Esophagus squamous epithelium (tissue), 5 donors: ENCODE measurements around the gene TNIP1. TPM values are rescaled to one million over a fixed set of nuclear protein-coding genes. Genes with fewer than 3 reads are reported as not detected.

ENCODE experiments used
- DNase-seq: peaks from one replicate; lab custom pipeline; 2025; lab: John Stamatoyannopoulos, UW
- H3K27ac ChIP-seq, 4 donors: fragments of 200-600 bp; sonication (generic); one replicate each; pipeline ENCODE4 v1.5.1; 2016 to 2019; ENCODE audit warnings: mild to moderate bottlenecking in 1 of 4
- H3K27me3 ChIP-seq, 4 donors: fragments of 200-600 bp; sonication (generic); 1 replicate in 3 of 4; 2 replicates in 1 of 4; pipeline versions ENCODE4 v1.5.1 to v1.6.0; 2017 to 2021; ENCODE audit warnings: antibody characterized with exemption in 1 of 4
- H3K36me3 ChIP-seq, 3 donors: fragments of 200-600 bp; sonication (generic); one replicate each; pipeline ENCODE4 v1.5.1; 2016 to 2019
- H3K4me1 ChIP-seq, 3 donors: fragments of 200-600 bp; sonication (generic); one replicate each; pipeline ENCODE4 v1.5.1; 2017 to 2019
- H3K4me3 ChIP-seq, 4 donors: fragments of 200-600 bp; sonication (generic); 1 replicate in 3 of 4; 2 replicates in 1 of 4; pipeline ENCODE4 v1.5.1; 2016 to 2019; ENCODE audit warnings: mild to moderate bottlenecking in 2 of 4, moderate library complexity in 1 of 4
- H3K9me3 ChIP-seq, 3 donors: fragments of 200-600 bp; sonication (generic); one replicate each; pipeline ENCODE4 v1.5.1; 2016 to 2019
- POLR2A ChIP-seq, 4 donors: fragments of 450-650 bp; IDR thresholded peaks; one replicate each; pipeline ENCODE4 v1.6.1; 2017; ENCODE audit warnings: antibody characterized with exemption in 4 of 4, mild to moderate bottlenecking in 4 of 4, moderate library complexity in 3 of 4
- WGBS, 2 donors: methylation state at CpG; one replicate each; pipeline ENCODE4 v1.1.5; 2018; 5-methylcytosine and 5-hydroxymethylcytosine counted together
- intact Hi-C: fragments of 100-400 bp; cut with DNase I; formaldehyde crosslinking; loops from one replicate; pipeline ENCODE4 v1.15.0; 2022
- total RNA-seq, 4 donors: library from RNA; depleted of rRNA; stranded (reverse); fragments of >200 nt; gene quantifications; one replicate each; pipeline ENCODE4 v1.1.0, GENCODE V29; 2016
- TF ChIP-seq, protein P1 (sequence below), 6 experiments: fragments of 450-650 bp in 4 of 6; fragments of 200-600 bp in 2 of 6; sonication (generic) in 2 of 6; IDR thresholded peaks; one replicate each; pipeline ENCODE4 v1.5.1; 2016 to 2019; ENCODE audit warnings: antibody characterized with exemption in 6 of 6, mild to moderate bottlenecking in 4 of 6, moderate library complexity in 4 of 6
- donor health status: DM: yes; HTN: yes; CAD: no.

TNIP1 gene, protein sequence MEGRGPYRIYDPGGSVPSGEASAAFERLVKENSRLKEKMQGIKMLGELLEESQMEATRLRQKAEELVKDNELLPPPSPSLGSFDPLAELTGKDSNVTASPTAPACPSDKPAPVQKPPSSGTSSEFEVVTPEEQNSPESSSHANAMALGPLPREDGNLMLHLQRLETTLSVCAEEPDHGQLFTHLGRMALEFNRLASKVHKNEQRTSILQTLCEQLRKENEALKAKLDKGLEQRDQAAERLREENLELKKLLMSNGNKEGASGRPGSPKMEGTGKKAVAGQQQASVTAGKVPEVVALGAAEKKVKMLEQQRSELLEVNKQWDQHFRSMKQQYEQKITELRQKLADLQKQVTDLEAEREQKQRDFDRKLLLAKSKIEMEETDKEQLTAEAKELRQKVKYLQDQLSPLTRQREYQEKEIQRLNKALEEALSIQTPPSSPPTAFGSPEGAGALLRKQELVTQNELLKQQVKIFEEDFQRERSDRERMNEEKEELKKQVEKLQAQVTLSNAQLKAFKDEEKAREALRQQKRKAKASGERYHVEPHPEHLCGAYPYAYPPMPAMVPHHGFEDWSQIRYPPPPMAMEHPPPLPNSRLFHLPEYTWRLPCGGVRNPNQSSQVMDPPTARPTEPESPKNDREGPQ
- total RNA-seq, result 100 to 1,000 TPM in 1 of 4 donors, 10 to 100 TPM in 3; 55.5 to 109 (median 95.4) TPM

DNA sequence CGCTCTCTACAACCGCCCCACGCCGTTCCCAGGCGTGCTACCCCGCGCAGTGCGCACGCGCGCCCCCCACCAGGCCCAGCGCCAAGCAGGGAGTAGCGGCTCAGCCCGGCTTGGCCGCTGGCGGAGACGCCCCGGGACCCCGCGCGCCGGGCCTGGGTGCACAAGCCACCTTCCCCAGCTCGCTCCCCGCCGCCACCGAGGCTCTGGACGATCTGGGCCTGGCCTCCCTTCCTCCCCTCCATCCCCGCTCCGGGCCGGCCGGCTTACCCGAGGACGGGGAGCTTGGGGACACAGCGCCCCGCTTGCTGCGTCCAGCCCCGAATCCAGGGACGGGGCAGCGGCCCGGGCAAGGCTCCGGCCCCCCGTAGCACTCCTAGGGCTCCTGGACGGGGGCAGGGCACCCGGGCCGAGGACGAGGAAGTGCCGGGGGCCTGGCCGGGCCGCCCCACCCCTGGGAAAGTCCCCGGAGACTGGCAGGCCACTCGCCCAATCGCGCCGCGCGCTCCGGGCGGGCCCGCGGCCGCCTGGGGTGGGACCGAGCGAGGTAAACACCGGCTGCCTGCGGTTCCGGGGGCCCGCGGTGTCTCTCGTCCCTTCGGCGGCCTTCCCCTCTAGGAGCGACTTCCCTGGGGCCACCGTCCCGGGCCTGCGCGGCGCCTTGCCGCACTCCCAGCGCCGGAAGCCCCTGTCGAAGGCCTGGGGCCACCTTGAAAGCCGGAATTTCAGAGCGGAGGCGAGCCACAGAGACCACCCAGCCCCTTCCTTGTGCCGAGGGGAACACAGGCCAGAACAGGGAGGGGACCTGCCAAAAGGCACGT lies at the start of gene TNIP1:
TNIP1 (minus strand) TSS at position 422 of the 818 bp plus-strand sequence. CDS start 15,939 bp downstream, outside the sequence.
- peak within 1 kb of the TSS; percentile 64 to 94 (median 88) for H3K4me3 ChIP-seq
- 1 to 4% methylated on average over 4 to 14 of the region's 86 CpGs for WGBS, 2 donors
- peaks cover 47 to 89% (median 72%) of the 10 kb centered on the region in 3 donors for H3K4me1 ChIP-seq
- H3K36me3 ChIP-seq, result peaks cover 0 to 14% (median 0%) of the 10 kb centered on the region in 3 donors
- no peaks in the 10 kb centered on the region for H3K27me3 ChIP-seq
- DNase-seq, result peak; percentile 56
- no peaks in the 10 kb centered on the region for H3K9me3 ChIP-seq
- TF ChIP-seq POLR2A (IDR thresholded peaks at IDR 0.05), result peak in 3 of 4 donors; percentile 52 to 90 (median 65)
- TF ChIP-seq, protein P1, sequence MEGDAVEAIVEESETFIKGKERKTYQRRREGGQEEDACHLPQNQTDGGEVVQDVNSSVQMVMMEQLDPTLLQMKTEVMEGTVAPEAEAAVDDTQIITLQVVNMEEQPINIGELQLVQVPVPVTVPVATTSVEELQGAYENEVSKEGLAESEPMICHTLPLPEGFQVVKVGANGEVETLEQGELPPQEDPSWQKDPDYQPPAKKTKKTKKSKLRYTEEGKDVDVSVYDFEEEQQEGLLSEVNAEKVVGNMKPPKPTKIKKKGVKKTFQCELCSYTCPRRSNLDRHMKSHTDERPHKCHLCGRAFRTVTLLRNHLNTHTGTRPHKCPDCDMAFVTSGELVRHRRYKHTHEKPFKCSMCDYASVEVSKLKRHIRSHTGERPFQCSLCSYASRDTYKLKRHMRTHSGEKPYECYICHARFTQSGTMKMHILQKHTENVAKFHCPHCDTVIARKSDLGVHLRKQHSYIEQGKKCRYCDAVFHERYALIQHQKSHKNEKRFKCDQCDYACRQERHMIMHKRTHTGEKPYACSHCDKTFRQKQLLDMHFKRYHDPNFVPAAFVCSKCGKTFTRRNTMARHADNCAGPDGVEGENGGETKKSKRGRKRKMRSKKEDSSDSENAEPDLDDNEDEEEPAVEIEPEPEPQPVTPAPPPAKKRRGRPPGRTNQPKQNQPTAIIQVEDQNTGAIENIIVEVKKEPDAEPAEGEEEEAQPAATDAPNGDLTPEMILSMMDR (IDR thresholded peaks at IDR 0.05), result peak in 2 of 6 experiments; percentile 4 to 14
- intact Hi-C loops, result no loop called here
- peak within 1 kb of the TSS; percentile 96 to 99 (median 97) for H3K27ac ChIP-seq

DNA sequence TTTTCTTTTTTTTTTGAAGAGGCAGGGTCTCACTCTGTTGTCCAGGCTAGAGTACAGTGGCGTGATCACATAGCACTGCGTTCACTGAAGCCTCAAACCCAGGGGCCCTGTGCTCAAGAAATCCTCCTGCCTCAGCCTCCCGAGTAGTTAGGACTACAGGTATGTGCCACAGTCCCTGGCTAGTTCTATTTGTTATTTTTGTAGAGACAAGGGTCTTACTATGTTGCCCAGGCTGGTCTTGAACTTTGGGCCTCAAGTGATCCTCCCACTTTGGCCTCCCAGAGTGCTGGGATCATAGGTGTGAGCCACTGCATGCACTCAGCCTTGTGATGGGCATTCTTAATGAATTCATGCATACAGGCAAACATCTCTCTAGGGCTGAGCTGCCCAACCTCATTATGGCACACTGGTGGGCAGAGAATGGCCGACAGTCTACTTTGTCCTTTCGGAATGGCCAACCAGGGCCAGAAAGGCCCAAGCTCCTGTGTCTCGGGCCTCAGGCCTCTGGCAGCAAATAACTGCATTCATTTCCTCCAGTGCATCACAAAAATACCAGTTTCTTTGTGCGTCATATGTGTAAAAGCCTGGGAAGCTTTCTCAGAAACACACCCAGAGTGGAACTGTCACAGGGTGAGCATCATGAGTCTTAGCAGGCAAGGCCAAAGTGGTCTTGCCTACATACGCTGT lies 49.5 kb upstream of the TNIP1 start:
- no peaks in the 10 kb centered on the region for H3K27me3 ChIP-seq
- H3K4me3 ChIP-seq, result no peak overlapping the region
- intact Hi-C loops, result no loop called here
- peaks cover 0 to 10% (median 0%) of the 10 kb centered on the region in 3 donors for H3K4me1 ChIP-seq
- no peak for DNase-seq
- H3K27ac ChIP-seq, result no peak overlapping the region
- no peaks in the 10 kb centered on the region for H3K9me3 ChIP-seq
- TF ChIP-seq, protein P1 (IDR thresholded peaks at IDR 0.05), result no peak
- no peak for TF ChIP-seq POLR2A (IDR thresholded peaks at IDR 0.05)
- 88 to 97% methylated on average over 6 to 7 of the region's 8 CpGs for WGBS, 2 donors
- H3K36me3 ChIP-seq, result peaks cover 0 to 95% (median 12%) of the 10 kb centered on the region in 3 donors

DNA sequence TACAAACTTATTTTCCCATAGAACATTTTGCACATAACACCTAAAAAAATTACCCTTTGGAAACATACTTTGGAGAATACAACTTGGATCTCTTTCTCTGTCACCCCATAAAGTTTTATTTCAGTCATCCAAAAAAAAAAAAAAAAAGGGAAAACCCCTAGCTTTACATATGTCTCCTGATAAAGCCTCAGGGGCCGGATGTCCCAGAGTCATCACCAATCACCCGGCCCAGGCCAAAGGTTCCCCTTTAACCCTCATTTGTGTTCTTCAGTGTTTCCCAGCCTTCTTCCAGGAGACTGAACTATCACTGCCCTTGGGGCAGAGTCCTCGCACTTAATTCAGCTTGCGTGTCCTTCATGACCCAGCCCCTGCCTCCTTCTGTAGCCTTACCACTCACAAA lies 48.0 kb upstream of the TNIP1 start:
- H3K27ac ChIP-seq, result no peak overlapping the region
- H3K9me3 ChIP-seq, result no peaks in the 10 kb centered on the region
- no peak for DNase-seq
- peaks cover 0 to 18% (median 3%) of the 10 kb centered on the region in 3 donors for H3K4me1 ChIP-seq
- H3K27me3 ChIP-seq, result no peaks in the 10 kb centered on the region
- TF ChIP-seq, protein P1 (IDR thresholded peaks at IDR 0.05), result no peak
- TF ChIP-seq POLR2A (IDR thresholded peaks at IDR 0.05), result no peak
- intact Hi-C loops, result loop anchor here (10.0 kb wide), 1 partner anchor 106 kb away; no protein-coding TSS in a partner anchor
- H3K36me3 ChIP-seq, result peaks cover 0 to 94% (median 8%) of the 10 kb centered on the region in 3 donors
- WGBS, 2 donors, result 67% methylated on average over 4 of the region's 4 CpGs
- no peak overlapping the region for H3K4me3 ChIP-seq

DNA sequence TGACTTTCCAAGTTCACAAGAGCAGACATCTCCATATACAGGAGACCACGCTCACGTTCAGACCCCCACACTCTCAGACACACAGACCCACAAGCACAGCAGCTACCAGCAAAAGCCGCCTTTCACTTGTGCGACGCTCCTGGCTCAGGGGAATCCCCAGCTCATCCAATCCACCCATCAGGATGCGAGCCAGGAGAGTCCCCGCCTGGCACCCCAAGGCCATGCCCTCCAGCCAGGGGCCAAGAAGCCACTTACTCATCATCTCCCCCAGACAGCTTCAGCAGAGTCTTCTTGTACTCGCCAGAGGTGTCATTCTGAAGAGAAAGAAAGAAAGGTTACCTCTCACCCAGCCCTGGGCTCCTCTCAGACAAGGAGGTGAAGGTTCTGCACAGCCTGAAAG lies 47.1 kb upstream of the TNIP1 start:
- Histone ChIP-seq H3K27me3 (no peaks in the 10 kb centered on the region), H3K27ac (no peak overlapping the region), H3K4me3 (no peak overlapping the region), H3K9me3 (no peaks in the 10 kb centered on the region), H3K36me3 (peaks cover 0 to 94% (median 8%) of the 10 kb centered on the region in 3 donors), H3K4me1 (peaks cover 0 to 27% (median 3%) of the 10 kb centered on the region in 3 donors)
- no peak for DNase-seq
- no peak for TF ChIP-seq POLR2A (IDR thresholded peaks at IDR 0.05)
- TF ChIP-seq, protein P1 (IDR thresholded peaks at IDR 0.05), result no peak
- intact Hi-C loops, result loop anchor here (10.0 kb wide), 1 partner anchor 107 kb away; no protein-coding TSS in a partner anchor
- 70 to 72% methylated on average over 8 of the region's 8 CpGs for WGBS, 2 donors
